ENCODE data around the gene OCA2. TPM values are rescaled to one million over a fixed set of nuclear protein-coding genes. Genes with fewer than 3 reads are reported as not detected.
"Not testable (repeated sequence)": the region's sequence is repeated elsewhere in the genome, so short reads cannot be mapped to it uniquely, and the experiment has no call there.

Gene OCA2
- total RNA-seq, 4 donors from 2014 or later, result 0.17 to 1.2 (median 0.24) TPM

DNA sequence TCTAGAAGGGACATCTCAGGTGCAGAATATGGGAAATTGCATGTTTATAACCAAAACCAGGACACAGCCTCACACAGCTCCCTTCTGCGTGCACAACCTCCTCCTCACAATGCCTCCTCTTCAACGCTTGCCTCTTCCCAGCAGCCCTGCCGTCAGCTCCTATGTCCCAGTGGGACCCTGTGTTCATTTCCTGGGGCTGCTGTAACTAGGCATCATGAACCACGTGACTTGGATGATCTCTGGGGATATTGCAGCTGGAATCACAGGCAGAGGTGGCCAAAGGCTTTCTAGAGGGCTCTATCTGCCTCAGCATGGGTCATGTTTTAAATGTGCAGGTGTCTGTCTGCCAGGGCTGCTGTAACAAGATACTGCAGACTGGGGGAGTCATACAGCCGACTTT is 375.3 kb downstream of the OCA2 start:
- no peaks in the 10 kb centered on the region for H3K9me3 ChIP-seq
- WGBS, result 53% methylated on average over 4 of the region's 5 CpGs
- H3K27ac ChIP-seq (replicated peaks in 1 of 4), result no peak overlapping the region
- peaks cover 0 to 8% (median 0%) of the 10 kb centered on the region in 4 donors for H3K27me3 ChIP-seq
- no peaks in the 10 kb centered on the region for H3K4me1 ChIP-seq
- no peak for DNase-seq (ENCODE audit: extremely low spot score)
- H3K36me3 ChIP-seq, result no peaks in the 10 kb centered on the region
- TF ChIP-seq POLR2AphosphoS5 (IDR thresholded peaks at IDR 0.05), result no peak
- TF ChIP-seq POLR2A (IDR thresholded peaks at IDR 0.05; ENCODE audit: low read depth), result no peak
- no peak for TF ChIP-seq EP300 (IDR thresholded peaks at IDR 0.05)
- TF ChIP-seq, protein P1, sequence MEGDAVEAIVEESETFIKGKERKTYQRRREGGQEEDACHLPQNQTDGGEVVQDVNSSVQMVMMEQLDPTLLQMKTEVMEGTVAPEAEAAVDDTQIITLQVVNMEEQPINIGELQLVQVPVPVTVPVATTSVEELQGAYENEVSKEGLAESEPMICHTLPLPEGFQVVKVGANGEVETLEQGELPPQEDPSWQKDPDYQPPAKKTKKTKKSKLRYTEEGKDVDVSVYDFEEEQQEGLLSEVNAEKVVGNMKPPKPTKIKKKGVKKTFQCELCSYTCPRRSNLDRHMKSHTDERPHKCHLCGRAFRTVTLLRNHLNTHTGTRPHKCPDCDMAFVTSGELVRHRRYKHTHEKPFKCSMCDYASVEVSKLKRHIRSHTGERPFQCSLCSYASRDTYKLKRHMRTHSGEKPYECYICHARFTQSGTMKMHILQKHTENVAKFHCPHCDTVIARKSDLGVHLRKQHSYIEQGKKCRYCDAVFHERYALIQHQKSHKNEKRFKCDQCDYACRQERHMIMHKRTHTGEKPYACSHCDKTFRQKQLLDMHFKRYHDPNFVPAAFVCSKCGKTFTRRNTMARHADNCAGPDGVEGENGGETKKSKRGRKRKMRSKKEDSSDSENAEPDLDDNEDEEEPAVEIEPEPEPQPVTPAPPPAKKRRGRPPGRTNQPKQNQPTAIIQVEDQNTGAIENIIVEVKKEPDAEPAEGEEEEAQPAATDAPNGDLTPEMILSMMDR (IDR thresholded peaks at IDR 0.05), result no peak
- H3K4me3 ChIP-seq, result no peak overlapping the region
- intact Hi-C loops (cut with DNase I), result no loop called here

DNA sequence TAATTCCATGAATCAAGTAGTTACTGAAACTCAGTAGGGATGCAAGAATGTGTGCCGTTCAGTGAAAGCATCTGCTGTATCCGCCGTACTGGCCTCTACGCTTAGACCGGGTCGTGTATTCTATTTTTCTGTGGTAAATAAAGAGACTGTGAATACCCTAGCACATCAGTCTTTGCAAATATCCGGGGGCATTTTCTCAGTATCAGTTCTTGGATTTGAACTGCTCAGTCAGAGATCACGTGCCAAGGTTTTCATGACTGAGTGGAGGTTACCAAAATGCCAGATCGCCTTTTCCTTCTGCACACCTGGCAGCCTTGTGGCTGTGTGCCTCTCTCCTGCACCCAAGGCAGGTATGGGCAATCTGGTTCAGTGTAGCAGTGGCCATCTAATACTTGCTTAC is 377.0 kb downstream of the OCA2 start:
- Histone ChIP-seq H3K9me3 (peaks cover 0 to 6% (median 2%) of the 10 kb centered on the region in 4 donors), H3K27me3 (peaks cover 0 to 8% (median 0%) of the 10 kb centered on the region in 4 donors), H3K36me3 (no peaks in the 10 kb centered on the region), H3K27ac (replicated peaks in 1 of 4) (no peak overlapping the region), H3K4me3 (no peak overlapping the region), H3K4me1 (no peaks in the 10 kb centered on the region)
- WGBS, result 78% methylated on average over 9 of the region's 9 CpGs
- intact Hi-C loops (cut with DNase I), result no loop called here
- no peak for DNase-seq (ENCODE audit: extremely low spot score)
- TF ChIP-seq EP300 (IDR thresholded peaks at IDR 0.05), result no peak

DNA sequence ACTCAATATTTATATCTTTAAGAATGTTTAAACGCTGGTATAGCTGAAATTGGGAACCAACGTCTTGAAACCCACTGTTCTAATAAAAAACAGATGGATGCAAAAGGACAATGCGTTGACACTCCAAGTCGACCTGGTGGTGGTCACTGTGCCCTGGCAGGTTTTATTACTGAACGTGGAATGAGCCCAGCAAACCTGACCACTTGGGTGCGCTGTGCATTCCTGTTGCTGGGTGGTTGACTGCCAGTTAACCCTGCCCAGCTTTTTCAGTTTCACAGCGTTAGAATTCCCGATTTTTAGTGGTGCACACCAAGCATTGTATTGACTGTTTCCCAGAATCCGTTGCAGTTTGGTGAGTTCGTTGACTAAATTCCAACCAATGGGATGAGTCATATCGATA is 384.4 kb downstream of the OCA2 start:
- no peak for TF ChIP-seq POLR2A (IDR thresholded peaks at IDR 0.05; ENCODE audit: low read depth)
- no peak for TF ChIP-seq POLR2AphosphoS5 (IDR thresholded peaks at IDR 0.05)
- no peak for TF ChIP-seq EP300 (IDR thresholded peaks at IDR 0.05)
- TF ChIP-seq, protein P1 (IDR thresholded peaks at IDR 0.05), result no peak
- H3K9me3 ChIP-seq, result peaks cover 0 to 10% (median 5%) of the 10 kb centered on the region in 4 donors
- intact Hi-C loops (cut with DNase I), result loop anchor here (10.0 kb wide), 1 partner anchor 80 kb away; no protein-coding TSS in a partner anchor
- H3K4me3 ChIP-seq, result no peak overlapping the region
- no peak overlapping the region for H3K27ac ChIP-seq (replicated peaks in 1 of 4)
- no peak for DNase-seq (ENCODE audit: extremely low spot score)
- H3K36me3 ChIP-seq, result no peaks in the 10 kb centered on the region
- 79% methylated on average over 11 of the region's 11 CpGs for WGBS
- H3K4me1 ChIP-seq, result no peaks in the 10 kb centered on the region
- no peaks in the 10 kb centered on the region for H3K27me3 ChIP-seq

DNA sequence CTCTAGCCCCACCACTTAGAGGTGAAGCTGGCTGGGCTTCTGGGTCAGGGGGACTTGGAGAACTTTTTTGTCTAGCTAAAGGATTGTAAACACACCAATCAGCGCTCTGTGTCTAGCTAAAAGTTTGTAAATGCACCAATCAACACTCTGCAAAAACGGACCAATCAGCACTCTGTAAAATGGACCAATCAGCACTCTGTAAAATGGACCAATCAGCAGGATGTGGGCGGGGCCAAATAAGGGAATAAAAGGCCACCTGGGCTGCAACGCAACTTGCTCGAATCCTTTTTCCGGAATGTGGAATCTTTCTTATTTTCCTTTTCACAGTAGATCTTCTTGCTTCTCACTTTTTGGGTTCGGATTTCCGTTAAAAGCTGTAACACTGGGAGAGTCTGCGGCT is 385.3 kb downstream of the OCA2 start:
- DNase-seq (ENCODE audit: extremely low spot score); H3K27ac ChIP-seq (replicated peaks in 1 of 4); H3K27me3 ChIP-seq; H3K4me3 ChIP-seq; H3K4me1 ChIP-seq; H3K36me3 ChIP-seq: not testable (repeated sequence)
- intact Hi-C loops (cut with DNase I), result loop anchor here (10.0 kb wide), 1 partner anchor 79 kb away; no protein-coding TSS in a partner anchor
- H3K9me3 ChIP-seq, result peaks cover 0 to 13% (median 7%) of the 10 kb centered on the region in 4 donors
- 89% methylated on average over 9 of the region's 9 CpGs for WGBS

DNA sequence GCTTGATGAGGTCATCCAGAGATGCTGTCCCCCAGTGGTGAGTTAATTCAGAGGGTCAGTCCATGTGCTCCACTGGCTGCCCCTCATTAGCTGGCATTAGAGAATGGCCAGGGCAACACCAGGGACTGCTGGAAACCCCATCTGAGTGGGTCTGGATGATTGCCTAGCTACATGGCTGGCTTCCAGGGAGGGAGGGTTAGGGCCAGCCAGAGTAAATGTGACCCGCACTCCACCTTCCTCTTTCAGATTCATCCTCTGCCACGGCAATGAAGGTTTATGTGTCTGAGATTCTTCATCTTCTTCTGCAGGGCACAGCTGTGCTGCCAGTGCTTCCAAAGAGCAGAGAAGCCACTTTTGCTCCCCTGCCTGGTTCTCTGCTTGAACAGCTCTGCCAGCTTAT is 391.9 kb downstream of the OCA2 start:
- H3K4me1 ChIP-seq, result no peaks in the 10 kb centered on the region
- H3K4me3 ChIP-seq, result no peak overlapping the region
- no peak for DNase-seq (ENCODE audit: extremely low spot score)
- 27% methylated on average over 2 of the region's 2 CpGs for WGBS
- no peak overlapping the region for H3K27ac ChIP-seq (replicated peaks in 1 of 4)
- TF ChIP-seq POLR2AphosphoS5 (IDR thresholded peaks at IDR 0.05), result no peak
- no peak for TF ChIP-seq POLR2A (IDR thresholded peaks at IDR 0.05; ENCODE audit: low read depth)
- TF ChIP-seq, protein P1 (IDR thresholded peaks at IDR 0.05), result no peak
- no peak for TF ChIP-seq EP300 (IDR thresholded peaks at IDR 0.05)
- peaks cover 0 to 30% (median 7%) of the 10 kb centered on the region in 4 donors for H3K9me3 ChIP-seq
- peaks cover 0 to 5% (median 0%) of the 10 kb centered on the region in 4 donors for H3K27me3 ChIP-seq
- no peaks in the 10 kb centered on the region for H3K36me3 ChIP-seq
- intact Hi-C loops (cut with DNase I), result no loop called here

DNA sequence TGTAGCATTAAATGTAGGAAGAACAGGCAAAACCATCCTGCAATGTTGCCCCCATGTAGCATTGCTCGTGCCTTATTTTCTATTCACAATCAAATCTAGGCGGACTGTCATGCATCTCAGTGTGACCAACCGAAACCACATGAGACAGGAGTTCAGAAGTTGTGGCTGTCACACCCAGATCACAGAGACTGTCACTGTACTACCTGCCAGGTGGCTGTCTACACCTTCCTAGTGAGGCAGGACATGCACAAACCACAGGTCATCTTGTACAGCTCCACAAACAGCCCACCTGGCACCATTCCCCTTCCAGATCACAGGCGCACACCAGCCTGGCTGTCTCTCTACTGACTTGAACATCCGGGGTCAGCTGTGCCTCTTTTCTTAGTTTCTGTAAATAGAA is 392.8 kb downstream of the OCA2 start:
- Histone ChIP-seq H3K27me3 (peaks cover 0 to 14% (median 0%) of the 10 kb centered on the region in 4 donors), H3K36me3 (no peaks in the 10 kb centered on the region), H3K9me3 (peaks cover 0 to 36% (median 7%) of the 10 kb centered on the region in 4 donors), H3K4me1 (no peaks in the 10 kb centered on the region), H3K27ac (replicated peaks in 1 of 4) (no peak overlapping the region), H3K4me3 (no peak overlapping the region)
- 86% methylated on average over 5 of the region's 5 CpGs for WGBS
- DNase-seq (ENCODE audit: extremely low spot score), result no peak
- TF ChIP-seq, protein P1 (IDR thresholded peaks at IDR 0.05), result no peak
- TF ChIP-seq POLR2A (IDR thresholded peaks at IDR 0.05; ENCODE audit: low read depth) (no peak), EP300 (IDR thresholded peaks at IDR 0.05) (no peak), POLR2AphosphoS5 (IDR thresholded peaks at IDR 0.05) (no peak)
- intact Hi-C loops (cut with DNase I), result no loop called here
